Prostate gland (tissue), 2 donors: Measurements from ENCODE around the gene MYEOV.

Source experiments
- POLR2A ChIP-seq: fragments of 450-650 bp; IDR thresholded peaks from one replicate; pipeline ENCODE4 v1.6.1; 2016; ENCODE audit warnings: antibody characterized with exemption, mild to moderate bottlenecking
- POLR2AphosphoS5 ChIP-seq: sonication (generic); formaldehyde crosslinking; IDR thresholded peaks from one replicate; pipeline ENCODE4 v1.6.1; 2017; ENCODE audit warnings: antibody characterized with exemption
- TF ChIP-seq, protein P1 (sequence below), 4 experiments: fragments of 200-600 bp in 2 of 4; fragments of 450-650 bp in 2 of 4; sonication (generic) in 2 of 4; IDR thresholded peaks; 1 replicate in 3 of 4; 2 replicates in 1 of 4; pipeline ENCODE4 v1.5.1; 2016 to 2019; ENCODE audit warnings: antibody characterized with exemption in 4 of 4, mild to moderate bottlenecking in 2 of 4, moderate library complexity in 2 of 4

GRCh38 chr11:69291459-69292110, 2.4 kb upstream of the MYEOV start:
- TF ChIP-seq, protein P1, sequence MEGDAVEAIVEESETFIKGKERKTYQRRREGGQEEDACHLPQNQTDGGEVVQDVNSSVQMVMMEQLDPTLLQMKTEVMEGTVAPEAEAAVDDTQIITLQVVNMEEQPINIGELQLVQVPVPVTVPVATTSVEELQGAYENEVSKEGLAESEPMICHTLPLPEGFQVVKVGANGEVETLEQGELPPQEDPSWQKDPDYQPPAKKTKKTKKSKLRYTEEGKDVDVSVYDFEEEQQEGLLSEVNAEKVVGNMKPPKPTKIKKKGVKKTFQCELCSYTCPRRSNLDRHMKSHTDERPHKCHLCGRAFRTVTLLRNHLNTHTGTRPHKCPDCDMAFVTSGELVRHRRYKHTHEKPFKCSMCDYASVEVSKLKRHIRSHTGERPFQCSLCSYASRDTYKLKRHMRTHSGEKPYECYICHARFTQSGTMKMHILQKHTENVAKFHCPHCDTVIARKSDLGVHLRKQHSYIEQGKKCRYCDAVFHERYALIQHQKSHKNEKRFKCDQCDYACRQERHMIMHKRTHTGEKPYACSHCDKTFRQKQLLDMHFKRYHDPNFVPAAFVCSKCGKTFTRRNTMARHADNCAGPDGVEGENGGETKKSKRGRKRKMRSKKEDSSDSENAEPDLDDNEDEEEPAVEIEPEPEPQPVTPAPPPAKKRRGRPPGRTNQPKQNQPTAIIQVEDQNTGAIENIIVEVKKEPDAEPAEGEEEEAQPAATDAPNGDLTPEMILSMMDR (IDR thresholded peaks at IDR 0.05), result no peak
- no peak for TF ChIP-seq POLR2A
- TF ChIP-seq POLR2AphosphoS5, result no peak
